ENCODE measurements around the gene RXFP2.

Gene RXFP2

DNA sequence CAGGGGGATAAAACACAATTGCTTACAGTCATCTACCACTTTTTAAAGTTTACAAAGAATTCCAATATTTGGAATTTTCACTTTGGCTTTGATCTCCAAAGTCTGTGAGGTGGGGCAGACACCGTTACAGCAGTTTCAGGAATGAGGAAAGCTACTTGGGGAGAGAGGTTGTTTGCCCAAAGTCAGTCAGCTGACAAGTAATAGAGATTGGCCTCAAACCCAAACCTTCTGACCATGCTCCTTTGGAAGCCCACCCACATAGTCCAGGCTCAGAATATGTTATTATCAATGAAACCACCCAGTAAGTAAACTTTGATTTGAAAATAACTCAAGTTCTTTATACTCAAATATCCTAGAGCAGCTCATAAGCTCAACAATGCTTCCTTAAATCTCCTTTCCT is 29.0 kb downstream of the RXFP2 start:
- no peak for DNase-seq

DNA sequence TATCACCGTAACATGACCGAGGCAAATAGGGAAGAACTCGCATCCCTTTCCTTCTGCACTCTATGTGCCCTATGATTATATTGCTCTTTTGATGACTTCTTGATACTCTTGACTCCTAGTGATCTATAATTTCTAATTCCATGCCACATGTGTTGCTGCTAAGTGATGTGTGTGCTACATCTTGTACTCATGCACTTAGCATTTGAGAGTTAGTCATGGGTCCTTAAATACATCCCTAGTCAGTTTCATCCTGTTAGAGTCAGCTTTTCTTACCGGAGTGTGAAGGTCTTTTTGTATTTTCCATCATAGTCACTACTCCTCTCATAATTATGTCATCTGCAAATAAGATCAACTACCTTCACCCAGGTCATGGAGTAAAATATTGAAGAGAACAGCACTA is 30.2 kb downstream of the RXFP2 start:
- DNase-seq: no peak

DNA sequence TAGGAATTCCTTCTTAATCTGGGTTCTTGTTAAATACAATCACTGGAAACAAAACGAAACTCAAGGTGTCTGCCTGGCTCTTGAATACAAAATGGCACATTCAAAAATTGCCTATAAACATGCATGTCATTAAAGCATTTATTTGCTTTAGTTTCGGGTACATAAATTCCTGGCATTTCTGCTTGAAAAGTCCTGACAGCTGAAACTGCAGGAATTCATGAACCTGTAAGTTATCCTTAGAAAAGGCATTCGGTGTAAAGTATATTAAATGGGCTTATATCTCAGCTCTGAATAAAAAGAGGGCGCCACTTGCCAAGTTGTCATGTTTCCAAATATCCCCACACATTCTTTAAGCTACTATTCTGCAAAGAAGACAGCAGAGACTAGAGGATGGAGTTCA is 32.9 kb downstream of the RXFP2 start:
- no peak for DNase-seq

DNA sequence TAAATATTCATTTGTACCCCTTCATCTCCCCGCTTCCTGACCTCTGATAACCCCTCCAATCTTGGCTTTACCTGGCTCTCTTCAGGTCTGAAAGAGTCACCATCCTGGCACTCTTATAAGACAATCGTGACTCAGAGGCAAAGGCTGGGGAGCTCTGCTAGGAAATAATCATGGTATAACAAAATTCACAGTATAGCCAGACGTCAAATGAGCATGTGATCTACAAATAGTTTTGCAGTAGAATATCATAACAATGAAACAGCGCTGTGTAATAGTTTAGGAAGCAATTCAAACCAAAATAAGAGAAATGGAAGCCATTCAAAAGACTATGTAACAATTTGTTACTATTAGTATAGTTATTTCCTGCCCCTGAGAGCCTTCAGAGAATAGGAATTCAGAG is 34.2 kb downstream of the RXFP2 start:
- no peak for DNase-seq

DNA sequence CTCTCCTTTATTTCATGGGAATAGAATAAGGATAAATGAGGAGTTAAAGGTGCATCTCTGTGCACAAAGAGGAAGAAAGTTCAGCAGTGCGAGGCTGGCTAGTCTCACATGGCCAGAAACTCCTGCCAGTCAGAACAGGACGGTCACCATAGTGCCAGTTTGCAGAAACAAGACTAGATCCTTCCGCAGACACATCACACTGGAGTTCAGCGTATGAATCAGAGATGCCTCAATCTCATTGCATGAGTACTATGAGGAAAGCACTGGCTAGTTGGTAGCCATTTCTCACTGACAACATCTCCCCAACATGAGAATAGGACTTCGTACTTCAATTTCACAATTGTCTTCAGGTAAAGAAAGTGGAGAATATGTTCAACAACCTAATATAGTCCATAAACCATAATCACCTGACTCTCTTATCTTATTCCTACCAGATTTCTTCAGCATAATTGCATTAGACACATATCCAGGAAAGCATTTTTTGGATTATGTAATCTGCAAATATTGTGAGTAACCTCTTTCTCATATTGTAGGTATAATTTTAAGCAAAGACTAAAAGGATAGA is 34.9 kb downstream of the RXFP2 start:
- DNase-seq: no peak

DNA sequence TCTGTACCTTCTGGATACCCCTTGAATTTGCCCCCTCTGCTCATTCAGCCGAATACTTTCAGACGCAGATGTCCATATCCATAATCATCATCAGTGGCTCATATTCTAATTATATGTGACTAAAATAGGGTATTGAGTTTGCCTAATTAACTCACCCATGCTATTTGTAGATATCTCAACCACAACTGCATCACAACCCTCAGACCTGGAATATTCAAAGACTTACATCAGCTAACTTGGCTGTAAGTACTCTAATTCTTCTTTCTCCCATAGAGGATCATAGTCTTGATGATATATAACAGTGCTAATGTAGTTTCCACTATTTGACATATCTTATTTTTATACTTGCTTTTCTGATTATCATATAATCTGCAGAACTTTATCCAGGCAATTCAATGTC is 35.8 kb downstream of the RXFP2 start:
- no peak for DNase-seq

DNA sequence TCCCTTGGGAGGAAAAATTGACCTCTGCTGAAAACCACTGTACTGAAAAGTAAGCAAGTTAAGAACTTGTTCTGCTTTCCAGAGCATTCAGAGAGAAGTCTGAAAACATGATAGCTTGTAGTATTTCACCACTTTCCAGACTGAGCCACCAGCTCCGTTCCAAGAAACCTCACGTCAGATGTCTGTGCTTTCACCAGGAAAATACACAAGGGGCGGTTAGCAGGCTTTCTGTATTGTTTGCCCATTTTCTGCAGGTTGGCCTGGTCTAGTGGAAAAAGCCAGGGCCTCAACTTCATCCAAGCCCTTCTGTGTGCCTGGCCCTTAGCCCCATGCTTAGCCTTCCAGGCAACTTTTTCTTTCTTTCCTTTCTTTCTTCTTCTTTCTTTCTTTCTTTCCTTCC is 36.4 kb downstream of the RXFP2 start:
- DNase-seq: no peak

DNA sequence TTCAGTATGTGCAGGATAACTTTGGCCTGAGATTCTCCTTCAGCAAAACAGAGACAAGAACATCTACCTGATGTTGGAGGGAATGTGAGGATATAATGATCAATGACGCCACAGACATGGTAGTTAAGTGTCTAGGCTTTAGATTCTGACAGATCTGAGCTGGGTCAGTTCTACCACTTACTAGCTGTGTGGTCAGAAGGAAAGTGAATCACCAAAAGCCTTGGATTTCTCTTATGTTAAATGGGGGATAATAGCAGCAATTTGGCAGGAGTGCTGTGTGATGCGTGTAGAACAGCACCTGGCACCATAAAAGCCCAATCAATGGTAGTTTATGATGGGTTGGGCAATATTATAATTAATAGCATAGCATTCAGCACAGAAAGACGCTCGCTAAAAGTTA is 41.7 kb downstream of the RXFP2 start:
- no peak for DNase-seq

DNA sequence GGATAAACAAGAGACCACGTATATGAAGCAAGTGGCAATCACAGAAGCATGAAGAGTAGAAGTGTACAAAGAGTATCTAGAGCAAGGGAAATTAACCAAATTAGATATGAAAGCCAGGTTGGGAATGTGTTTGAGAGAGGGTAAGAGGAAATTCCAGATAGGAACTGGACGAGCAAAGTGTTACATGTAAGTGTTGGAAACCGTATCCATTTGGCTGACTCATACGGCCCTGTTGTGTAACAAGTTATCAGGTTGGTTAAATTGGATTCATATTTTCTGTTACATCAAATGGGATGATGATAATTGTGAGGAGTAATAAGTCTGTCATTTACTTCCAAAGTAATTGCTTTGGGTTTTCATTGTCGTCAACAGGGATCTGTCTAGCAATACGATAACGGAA is 46.7 kb downstream of the RXFP2 start:
- DNase-seq: no peak

DNA sequence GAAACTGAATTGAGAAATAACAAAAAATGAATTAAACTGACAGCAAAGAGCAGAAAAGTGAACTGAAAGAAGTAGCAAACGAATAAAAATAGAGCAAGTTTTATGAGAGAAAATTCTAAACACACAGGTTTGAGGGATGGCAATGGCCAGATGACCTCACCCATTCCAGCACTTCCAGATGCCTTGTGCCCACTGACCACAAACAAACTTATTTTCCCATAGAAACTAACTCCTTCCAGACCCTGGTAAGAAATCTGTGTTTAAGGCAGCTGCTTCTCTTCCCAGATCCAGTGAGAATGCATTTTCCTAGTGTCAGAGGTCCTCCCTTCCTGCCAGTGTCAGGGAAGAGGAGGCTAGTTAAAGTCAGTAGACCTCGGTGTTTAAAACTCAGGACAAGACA is 51.7 kb downstream of the RXFP2 start:
- no peak for DNase-seq

DNA sequence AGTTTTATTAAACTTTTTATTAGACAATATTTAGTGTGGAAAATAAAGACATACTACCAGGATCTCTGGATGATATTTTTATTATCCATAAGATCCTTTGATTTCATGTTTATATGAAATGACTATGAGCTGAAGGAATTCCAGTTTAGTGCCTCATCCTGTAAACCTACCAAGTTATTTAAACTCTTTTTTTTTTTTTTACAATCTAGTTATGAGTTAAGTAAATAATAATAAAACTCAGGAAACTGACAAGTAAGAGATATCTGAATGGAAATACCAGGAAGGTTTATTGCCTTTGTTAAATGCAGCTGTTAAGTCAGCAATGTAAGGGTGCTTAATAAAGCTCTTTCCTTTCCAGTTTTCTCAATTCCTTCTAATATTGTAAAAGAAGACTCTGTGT is 53.9 kb downstream of the RXFP2 start:
- no peak for DNase-seq

DNA sequence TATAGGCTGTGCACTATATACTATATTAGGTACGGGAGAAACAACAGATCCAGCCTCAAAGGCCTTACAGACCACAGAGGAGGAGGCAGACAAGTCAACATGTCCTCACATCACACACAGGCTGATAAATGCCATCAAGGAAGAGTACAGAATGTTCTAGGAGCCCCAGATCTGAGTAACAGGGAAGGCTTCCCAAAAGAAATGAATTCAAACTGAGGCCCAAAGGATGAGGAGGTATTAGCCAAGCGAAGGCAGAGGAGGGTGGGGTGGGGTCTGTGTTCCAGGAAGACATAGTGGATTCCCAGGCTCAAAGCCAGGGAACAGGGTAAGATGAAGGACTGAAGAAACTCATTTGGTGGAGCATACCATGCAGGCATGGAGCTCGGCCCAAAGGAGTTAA is 55.1 kb downstream of the RXFP2 start:
- DNase-seq: no peak

DNA sequence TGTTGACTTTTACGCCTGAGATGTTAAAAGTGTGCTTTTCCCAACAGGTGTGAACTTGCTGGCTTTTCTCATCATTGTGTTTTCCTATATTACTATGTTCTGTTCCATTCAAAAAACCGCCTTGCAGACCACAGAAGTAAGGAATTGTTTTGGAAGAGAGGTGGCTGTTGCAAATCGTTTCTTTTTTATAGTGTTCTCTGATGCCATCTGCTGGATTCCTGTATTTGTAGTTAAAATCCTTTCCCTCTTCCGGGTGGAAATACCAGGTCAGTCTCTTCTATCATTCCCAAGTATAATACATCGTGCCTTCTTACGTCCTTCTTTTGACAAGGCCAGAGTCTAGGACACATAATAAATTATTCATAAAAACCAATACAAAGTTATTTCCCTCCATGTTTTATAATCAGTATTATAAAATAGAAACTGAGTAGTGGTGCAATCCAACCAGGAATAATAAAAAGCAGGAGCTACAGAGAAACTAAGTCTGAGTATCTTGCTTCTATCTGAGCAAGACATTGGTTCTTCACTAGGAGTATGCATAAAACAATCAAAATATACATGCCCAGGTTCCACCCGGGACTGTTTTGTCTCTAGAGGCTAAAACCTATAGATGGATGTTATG is 57.9 kb downstream of the RXFP2 start:
- DNase-seq: no peak

DNA sequence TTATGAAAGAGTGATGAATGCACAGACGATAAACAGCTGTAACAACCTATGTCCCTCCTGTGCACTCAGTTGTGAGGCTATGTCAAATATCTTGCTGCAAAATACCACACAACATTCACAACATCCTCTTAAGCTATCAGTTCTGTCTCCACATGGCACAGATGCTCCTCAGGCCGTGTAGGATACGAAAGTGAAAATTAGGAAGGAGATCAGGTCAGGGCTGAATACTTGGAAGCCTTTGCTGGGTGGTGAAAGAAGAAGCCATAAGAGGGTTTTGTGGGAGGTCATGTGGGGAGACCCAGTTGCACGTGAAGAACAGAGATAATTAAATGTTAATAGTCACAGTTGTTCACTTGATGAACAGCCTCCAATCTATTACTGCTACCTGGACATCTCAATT is 58.9 kb downstream of the RXFP2 start:
- DNase-seq: no peak

DNA sequence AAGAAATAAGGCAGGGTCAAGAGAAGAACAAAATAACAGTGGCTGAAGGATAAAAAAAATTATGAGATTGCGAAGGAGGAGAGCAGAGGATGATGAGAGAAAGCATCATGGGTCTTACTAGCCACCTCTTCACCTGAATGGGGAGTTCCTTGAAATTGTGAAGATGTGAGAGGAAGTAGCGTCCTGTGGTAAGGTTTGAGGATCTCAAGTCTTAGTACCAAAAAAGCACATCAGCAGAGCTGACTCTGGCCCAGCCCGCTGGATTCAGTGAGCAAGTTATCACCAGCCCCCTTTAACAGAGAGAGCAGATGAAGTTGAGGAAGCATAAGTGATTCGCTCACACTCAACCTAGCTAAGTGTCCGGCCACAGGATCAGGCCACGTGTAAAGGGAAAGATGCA is 61.8 kb downstream of the RXFP2 start:
- DNase-seq: no peak

DNA sequence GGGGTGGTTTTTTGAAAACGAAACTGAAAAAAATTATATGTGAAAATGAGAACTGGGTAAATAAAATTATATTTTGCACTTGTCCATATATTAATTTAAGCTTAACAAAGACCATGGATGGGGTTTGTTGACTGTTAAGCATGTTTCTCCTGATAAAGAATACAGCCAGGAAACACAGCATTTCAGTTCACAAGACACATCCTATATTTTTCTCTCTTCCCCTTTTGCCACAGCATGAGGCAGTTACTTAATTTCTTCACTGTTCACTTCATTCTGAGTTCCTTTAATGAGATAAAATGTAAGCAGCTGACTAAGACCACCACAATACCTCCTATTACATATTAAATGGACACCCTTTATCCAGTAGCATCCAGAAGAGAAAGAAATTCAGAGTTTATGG is 64.0 kb downstream of the RXFP2 start:
- DNase-seq: no peak

DNA sequence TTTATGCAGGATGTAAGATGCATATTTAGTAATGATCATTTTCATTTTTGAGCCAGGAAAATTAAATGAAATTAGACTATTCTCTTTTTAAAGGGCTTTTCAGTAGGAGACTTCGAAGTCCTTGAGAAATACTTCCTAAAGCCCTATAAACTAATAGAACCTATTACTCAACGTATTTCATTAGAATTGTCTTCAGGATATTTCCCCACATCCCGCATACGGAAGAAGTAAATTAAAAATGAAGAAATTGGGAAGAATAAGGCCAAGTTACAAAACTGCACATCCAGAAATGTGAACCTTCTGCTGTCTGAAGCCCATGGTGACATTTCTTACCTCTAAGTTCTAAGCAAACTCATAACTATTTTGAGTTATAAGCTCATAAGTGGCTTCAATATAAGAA is 66.5 kb downstream of the RXFP2 start:
- no peak for DNase-seq

DNA sequence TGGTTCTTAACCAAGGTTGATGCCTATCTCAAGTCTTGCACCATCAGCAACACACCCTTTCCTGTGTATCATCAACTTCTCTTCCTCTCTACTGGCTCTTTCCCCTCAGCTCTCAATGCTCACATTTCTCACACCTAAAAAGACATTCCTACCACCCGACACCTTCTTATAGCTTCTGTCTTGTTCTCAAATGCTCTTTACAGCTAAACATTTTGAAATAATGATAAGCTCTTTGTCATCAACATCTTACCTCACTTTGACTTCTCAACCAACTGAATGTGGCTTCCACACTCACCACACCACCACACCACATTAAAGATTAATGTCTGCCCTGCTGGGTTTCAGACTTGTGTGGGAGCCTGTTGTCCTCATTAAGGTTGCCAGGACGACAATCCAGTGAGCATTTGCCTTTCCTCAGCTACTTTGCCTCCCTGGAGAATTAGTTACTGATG is 67.8 kb downstream of the RXFP2 start:
- peak; percentile 43 for DNase-seq

DNA sequence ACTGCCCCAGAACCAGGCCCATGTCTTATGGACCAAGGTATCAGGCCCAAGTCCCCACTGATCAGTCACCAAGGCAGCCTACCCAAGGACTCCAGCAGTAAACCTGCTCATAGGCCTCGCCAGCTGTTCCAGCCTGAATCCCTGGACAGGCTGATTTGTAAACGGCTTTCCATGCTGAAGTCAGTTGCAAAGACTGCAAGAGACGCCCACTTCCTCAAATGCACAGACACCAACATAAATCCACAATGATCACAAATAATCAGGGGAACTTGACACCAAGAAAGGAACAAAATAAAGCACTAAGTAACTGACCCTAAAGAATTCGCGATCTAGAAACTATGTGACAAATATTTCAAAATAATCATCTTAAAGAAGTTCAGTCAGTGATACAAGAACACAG is 75.2 kb downstream of the RXFP2 start:
- DNase-seq: no peak

DNA sequence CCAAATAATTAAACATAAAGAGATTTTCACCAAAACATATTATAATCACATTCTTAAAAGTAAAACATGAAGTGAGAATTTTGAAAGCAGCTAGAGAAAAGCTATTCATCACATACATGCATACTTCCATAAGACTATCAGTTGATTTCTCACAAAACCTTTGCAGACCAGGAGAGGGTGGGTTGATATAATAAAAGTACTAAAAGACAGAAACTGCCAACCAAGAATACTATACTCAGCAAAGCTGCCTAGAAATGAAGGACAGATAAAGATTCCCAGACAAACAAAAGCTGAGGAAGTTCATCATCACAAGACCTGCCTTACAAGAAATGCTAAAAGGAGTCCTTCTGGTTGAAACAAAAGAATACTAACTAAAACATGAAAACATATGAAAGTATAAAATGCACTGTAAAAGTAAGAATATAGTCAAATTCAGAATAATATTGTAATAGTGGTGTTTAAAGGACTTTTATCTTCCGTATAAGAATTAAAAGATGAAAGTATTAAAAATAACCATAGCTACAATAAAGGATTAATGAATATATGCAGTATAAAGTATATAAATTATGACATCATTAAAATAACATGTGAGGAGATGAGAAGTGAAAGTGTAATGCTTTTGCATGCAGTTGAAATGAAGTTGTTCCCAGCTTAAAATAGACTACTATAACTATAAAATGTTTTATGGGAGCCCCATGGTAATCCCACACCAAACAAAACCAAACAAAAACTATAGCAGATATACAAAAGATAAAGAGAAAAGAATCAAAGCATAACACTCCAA is 76.2 kb downstream of the RXFP2 start:
- no peak for DNase-seq

DNA sequence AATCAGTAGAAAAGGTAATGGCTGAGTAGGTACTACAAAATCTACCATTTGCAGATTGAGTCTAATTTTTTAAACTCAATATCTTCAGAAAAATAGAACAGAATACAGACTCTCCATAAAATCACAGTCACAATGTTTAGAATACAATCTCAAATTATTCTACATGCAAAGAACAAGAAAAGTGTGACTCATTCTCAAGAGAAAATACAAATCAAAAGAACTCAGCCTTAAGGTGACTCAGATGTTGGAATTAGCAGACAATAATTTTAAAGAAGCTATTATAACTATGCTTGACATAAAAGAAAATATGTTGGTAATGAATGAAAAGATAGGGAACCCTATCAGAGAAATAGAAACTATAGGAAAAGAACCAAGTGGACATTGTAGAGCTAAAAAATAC is 78.9 kb downstream of the RXFP2 start:
- DNase-seq: no peak

DNA sequence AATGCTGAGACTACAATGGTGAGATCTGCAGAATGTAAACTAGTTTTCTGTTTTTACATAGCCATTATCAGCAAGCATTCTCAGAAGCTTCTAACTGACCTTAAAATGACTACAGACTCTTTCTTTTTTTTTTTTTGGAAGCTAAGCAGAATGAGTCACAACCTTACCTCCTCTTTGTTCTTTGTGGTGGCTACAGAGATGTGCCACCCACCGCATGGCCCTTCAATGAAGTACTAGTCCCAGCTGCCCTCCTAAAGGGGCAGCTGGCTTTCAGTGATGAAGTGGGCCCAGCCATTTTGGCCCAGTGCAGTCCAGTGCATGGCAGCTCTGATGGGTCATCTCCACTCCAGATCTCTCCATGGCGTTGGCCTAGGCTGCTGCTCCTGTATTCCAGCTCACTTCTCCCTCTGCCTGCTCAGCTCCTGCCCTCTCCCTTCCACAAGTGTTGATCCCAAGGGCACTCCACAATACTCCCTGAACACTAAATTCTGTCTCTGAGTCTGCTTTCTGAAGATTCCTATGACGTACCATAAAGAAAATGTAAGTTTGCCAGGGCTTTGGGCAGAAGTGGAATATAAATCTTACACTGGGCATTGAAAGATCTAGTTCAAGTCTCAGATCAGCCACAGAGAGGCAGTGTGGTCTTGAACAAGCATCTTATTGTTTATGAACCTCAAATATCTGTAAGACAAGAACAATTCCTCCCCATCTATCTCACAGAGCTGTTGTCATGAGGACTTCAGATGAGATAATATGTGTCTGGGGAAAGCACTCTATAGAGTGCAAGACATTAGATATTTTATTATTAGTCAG is 85.6 kb downstream of the RXFP2 start:
- DNase-seq: no peak

DNA sequence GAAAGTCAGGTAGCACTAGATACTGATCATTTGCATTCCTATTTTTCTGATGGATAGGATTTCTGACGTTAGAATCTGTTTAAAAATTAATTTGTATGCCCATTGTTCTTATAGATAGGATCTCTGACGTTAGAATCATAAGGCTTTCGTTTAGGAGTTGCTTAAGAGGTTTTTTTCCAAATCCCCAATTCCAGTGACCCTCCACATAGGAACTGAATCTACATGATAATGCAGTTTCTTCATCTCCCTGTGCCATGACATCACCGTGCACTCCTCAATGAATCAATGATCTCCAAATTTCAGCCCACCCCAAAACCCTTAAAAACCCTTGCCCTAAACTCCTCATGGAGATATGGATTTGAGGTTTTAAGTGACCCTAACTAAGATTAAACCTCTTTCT is 87.2 kb downstream of the RXFP2 start:
- no peak for DNase-seq

DNA sequence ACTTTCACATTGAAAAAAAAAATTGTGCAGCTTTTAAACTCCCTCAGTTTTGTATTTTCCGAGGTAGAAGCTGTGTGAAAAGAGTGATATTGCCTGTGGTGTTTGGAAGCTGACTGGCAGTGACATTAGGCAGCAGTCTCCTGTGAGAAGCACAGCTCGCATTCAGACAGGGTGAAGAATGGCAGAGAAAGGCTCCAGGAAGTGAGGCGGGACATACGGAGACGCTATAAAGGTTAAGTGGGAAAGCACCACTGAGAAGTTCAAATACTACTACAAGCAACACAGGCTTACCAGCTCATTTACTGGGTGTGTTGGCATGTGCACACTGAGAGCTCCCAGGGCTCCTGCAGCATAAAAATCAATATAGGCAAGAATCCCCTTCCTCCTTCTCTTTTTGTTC is 88.4 kb downstream of the RXFP2 start:
- DNase-seq: no peak

All from CD4-positive, alpha-beta T cell treated with Interferon gamma for 1 hour (primary cell).